Stomach (tissue), 9 donors: ENCODE measurements around the gene NECTIN3. TPM values are rescaled to one million over a fixed set of nuclear protein-coding genes. Genes with fewer than 3 reads are reported as not detected.

ENCODE experiments used
- DNase-seq, 2 donors: peaks; one replicate each; pipeline versions ENCODE4 v3.0.0 to v3.0.0-alpha.2; 2013 to 2019
- H3K27ac ChIP-seq, 5 donors: fragments of 200-600 bp in 4 of 5; sonication (generic) in 4 of 5; one replicate each; pipeline ENCODE4 v1.5.1; 2013 to 2019; ENCODE audit warnings: mild to moderate bottlenecking in 1 of 5, moderate library complexity in 1 of 5
- H3K27me3 ChIP-seq, 3 donors: fragments of 200-600 bp; sonication (generic); one replicate each; pipeline ENCODE4 v1.5.1; 2017 to 2019; ENCODE audit warnings: mixed run types in 1 of 3
- H3K36me3 ChIP-seq, 4 donors: fragments of 200-600 bp; sonication (generic); 1 replicate in 3 of 4; 2 replicates in 1 of 4; pipeline ENCODE4 v1.5.1; 2016 to 2019
- H3K4me1 ChIP-seq, 4 donors: fragments of 200-600 bp; sonication (generic); one replicate each; pipeline ENCODE4 v1.5.1; 2016 to 2019
- H3K4me3 ChIP-seq, 4 donors: fragments of 200-600 bp; sonication (generic) in 3 of 4; one replicate each; pipeline ENCODE4 v1.5.1; 2016 to 2019; ENCODE audit warnings: mild to moderate bottlenecking in 1 of 4
- H3K9me3 ChIP-seq, 4 donors: fragments of 200-600 bp; sonication (generic); one replicate each; pipeline ENCODE4 v1.5.1; 2016 to 2019
- EP300 ChIP-seq: sonication (generic); formaldehyde crosslinking; IDR thresholded peaks from one replicate; pipeline ENCODE4 v1.6.1; 2017; ENCODE audit warnings: antibody characterized with exemption
- POLR2A ChIP-seq, 4 donors: fragments of 450-650 bp; IDR thresholded peaks; one replicate each; pipeline ENCODE4 v1.6.1; 2016; ENCODE audit warnings: antibody characterized with exemption in 4 of 4, control low read depth in 2 of 4, mild to moderate bottlenecking in 1 of 4, moderate library complexity in 1 of 4
- POLR2AphosphoS5 ChIP-seq, 3 donors: sonication (generic); formaldehyde crosslinking; IDR thresholded peaks; one replicate each; pipeline ENCODE4 v1.6.1; 2016; ENCODE audit warnings: antibody characterized with exemption in 3 of 3
- WGBS, 5 donors: extraction: QIAGEN DNeasy Blood & Tissue Kit in 3 of 5; methylation state at CpG; one replicate each; pipeline versions ENCODE4 v1.1.5 to v1.1.7; 2013 to 2018; 5-methylcytosine and 5-hydroxymethylcytosine counted together
- intact Hi-C: fragments of 100-400 bp; cut with DNase I; formaldehyde crosslinking; loops from one replicate; pipeline ENCODE4 v1.15.1; 2023; ENCODE audit warnings: low total_unique reads
- polyA plus RNA-seq, 3 donors: library from polyadenylated mRNA; stranded (reverse); fragments of 200-250 nt; gene quantifications; one replicate each; pipeline ENCODE4 v1.2.3, GENCODE V29; 2013
- total RNA-seq, 5 donors: library from RNA; depleted of rRNA; stranded (reverse); fragments of >200 nt; gene quantifications; one replicate each; pipeline versions ENCODE4 v1.1.0 to v1.2.3, GENCODE V29; 2014 to 2016
- TF ChIP-seq, protein P1 (sequence below), 7 experiments: fragments of 450-650 bp in 4 of 7; fragments of 200-600 bp in 3 of 7; sonication (generic) in 3 of 7; IDR thresholded peaks; one replicate each; pipeline ENCODE4 v1.5.1; 2016 to 2019; ENCODE audit warnings: antibody characterized with exemption in 7 of 7, control low read depth in 2 of 7, mild to moderate bottlenecking in 1 of 7
- donor health status: healthy with polysubstance abuse.
- donor health status: Bipolar disorder and iron deficiency.
- donor health status: healthy.

The NECTIN3 gene
- total and polyA plus RNA-seq, 8 donors = 2.7 to 92.3 (median 12.6) TPM

DNA sequence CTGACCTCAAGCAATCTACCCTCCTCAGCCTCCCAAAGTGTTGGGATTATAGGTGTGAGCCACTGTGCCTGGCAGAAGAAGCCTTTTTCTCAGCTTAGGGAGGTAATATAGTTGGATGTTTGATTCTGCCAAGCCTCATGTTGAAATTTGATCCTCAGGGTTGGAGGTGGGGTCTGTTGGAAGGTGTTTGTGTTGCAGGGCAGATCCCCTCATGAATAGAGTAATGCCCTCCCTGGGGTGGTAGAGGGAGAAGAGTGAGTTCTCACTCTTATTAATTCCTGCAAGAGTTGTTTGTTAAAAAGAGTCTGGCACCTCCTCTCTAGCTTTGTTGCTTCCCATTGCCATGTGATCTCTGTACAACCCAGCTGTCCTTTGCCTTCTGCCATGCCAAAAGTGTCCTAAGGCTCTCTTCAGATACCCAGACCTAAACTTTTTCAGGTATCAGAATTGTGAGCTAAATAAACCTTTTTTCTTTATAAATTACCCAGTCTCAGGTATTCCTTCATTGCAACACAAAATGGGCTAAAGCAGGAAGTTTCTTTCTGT lies 16.4 kb downstream of the NECTIN3 start:
- Histone ChIP-seq H3K36me3 (no peaks in the 10 kb centered on the region), H3K4me3 (no peak overlapping the region), H3K27me3 (no peaks in the 10 kb centered on the region), H3K4me1 (peaks cover 0 to 67% (median 31%) of the 10 kb centered on the region in 4 donors), H3K9me3 (no peaks in the 10 kb centered on the region), H3K27ac (no peak overlapping the region)
- DNase-seq = no peak
- TF ChIP-seq, protein P1, sequence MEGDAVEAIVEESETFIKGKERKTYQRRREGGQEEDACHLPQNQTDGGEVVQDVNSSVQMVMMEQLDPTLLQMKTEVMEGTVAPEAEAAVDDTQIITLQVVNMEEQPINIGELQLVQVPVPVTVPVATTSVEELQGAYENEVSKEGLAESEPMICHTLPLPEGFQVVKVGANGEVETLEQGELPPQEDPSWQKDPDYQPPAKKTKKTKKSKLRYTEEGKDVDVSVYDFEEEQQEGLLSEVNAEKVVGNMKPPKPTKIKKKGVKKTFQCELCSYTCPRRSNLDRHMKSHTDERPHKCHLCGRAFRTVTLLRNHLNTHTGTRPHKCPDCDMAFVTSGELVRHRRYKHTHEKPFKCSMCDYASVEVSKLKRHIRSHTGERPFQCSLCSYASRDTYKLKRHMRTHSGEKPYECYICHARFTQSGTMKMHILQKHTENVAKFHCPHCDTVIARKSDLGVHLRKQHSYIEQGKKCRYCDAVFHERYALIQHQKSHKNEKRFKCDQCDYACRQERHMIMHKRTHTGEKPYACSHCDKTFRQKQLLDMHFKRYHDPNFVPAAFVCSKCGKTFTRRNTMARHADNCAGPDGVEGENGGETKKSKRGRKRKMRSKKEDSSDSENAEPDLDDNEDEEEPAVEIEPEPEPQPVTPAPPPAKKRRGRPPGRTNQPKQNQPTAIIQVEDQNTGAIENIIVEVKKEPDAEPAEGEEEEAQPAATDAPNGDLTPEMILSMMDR (IDR thresholded peaks at IDR 0.05) = no peak
- TF ChIP-seq POLR2A (IDR thresholded peaks at IDR 0.05) (no peak), POLR2AphosphoS5 (IDR thresholded peaks at IDR 0.05) (no peak), EP300 (no peak)
- intact Hi-C loops = no loop called here

GRCh38 chr3:111096487-111097209 lies 25.0 kb downstream of the NECTIN3 start:
- no peak for TF ChIP-seq POLR2A (IDR thresholded peaks at IDR 0.05)
- no peak for TF ChIP-seq POLR2AphosphoS5 (IDR thresholded peaks at IDR 0.05)
- no peak for TF ChIP-seq EP300
- TF ChIP-seq, protein P1 (IDR thresholded peaks at IDR 0.05) = no peak
- Histone ChIP-seq H3K9me3 (no peaks in the 10 kb centered on the region), H3K27ac (no peak overlapping the region), H3K36me3 (no peaks in the 10 kb centered on the region), H3K4me3 (no peak overlapping the region), H3K4me1 (peaks cover 0 to 46% (median 19%) of the 10 kb centered on the region in 4 donors), H3K27me3 (no peaks in the 10 kb centered on the region)
- DNase-seq = no peak
- intact Hi-C loops = no loop called here
- WGBS, 5 donors = 77 to 89% (median 88%) methylated on average over 9 to 10 of the region's 10 CpGs

DNA sequence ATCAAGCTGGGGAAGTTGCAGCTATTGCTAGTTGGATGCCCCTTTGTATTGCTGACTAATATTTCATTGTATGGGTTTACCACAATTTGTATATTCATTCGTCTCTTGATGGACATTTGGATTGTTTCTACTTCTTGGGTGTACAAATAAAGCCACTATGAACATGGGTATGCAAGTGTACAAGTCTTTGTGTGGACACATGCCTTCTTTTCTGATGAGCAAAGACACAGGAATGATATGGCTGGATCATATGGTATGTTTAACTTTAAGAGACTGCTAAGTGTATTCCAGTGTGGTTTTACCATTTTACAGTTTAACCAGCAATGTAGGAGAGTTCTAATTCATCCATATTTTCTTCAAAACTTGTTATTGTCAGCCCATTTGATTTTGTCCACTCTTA lies 32.2 kb downstream of the NECTIN3 start:
- Histone ChIP-seq H3K4me3 (no peak overlapping the region), H3K27ac (no peak overlapping the region), H3K27me3 (no peaks in the 10 kb centered on the region), H3K36me3 (no peaks in the 10 kb centered on the region), H3K4me1 (peaks cover 0 to 28% (median 14%) of the 10 kb centered on the region in 4 donors), H3K9me3 (peaks cover 0 to 5% (median 0%) of the 10 kb centered on the region in 4 donors)
- 58 to 91% (median 69%) methylated on average over 1 of the region's 1 CpG for WGBS, 5 donors
- DNase-seq = no peak
- TF ChIP-seq POLR2AphosphoS5 (IDR thresholded peaks at IDR 0.05) (no peak), EP300 (no peak), POLR2A (IDR thresholded peaks at IDR 0.05) (no peak)
- TF ChIP-seq, protein P1 (IDR thresholded peaks at IDR 0.05) = no peak
- intact Hi-C loops = no loop called here

- DNase-seq = no peak
- no peak for TF ChIP-seq EP300
- TF ChIP-seq POLR2AphosphoS5 (IDR thresholded peaks at IDR 0.05) = no peak
- peaks cover 0 to 20% (median 10%) of the 10 kb centered on the region in 4 donors for H3K4me1 ChIP-seq
- 38 to 54% (median 47%) methylated on average over 3 of the region's 3 CpGs for WGBS, 5 donors
- H3K4me3 ChIP-seq = no peak overlapping the region
- intact Hi-C loops = no loop called here
- H3K27me3 ChIP-seq = no peaks in the 10 kb centered on the region
- no peak overlapping the region for H3K27ac ChIP-seq
- H3K36me3 ChIP-seq = no peaks in the 10 kb centered on the region
- H3K9me3 ChIP-seq = peaks cover 0 to 5% (median 0%) of the 10 kb centered on the region in 4 donors
Observed at GRCh38 chr3:111106993-111107661, 35.5 kb downstream of the NECTIN3 start.
